Effector memory CD4-positive, alpha-beta T cell (primary cell): ENCODE data around the gene TRIM73.
"Not testable (repeated sequence)": the region's sequence is repeated elsewhere in the genome, so short reads cannot be mapped to it uniquely, and the experiment has no call there.

Experiments used
- DNase-seq, 3 donors: peaks; one replicate each; pipeline ENCODE4 v3.0.0-alpha.2; 2020
- H3K27ac ChIP-seq: 2 replicates; pipeline ENCODE4 v1.7.0; 2013; ENCODE audit warnings: mild to moderate bottlenecking, low read length, moderate library complexity; ENCODE audit not compliant: insufficient read depth, poor library complexity, severe bottlenecking
- H3K27me3 ChIP-seq: replicated peaks from 2 replicates; pipeline ENCODE4 v1.7.0; 2013; ENCODE audit warnings: mild to moderate bottlenecking, low read length; ENCODE audit not compliant: insufficient read depth, control insufficient read depth, poor library complexity, severe bottlenecking
- H3K36me3 ChIP-seq: 2 replicates; pipeline ENCODE4 v1.7.0; 2013; ENCODE audit warnings: mild to moderate bottlenecking, low read length, moderate library complexity; ENCODE audit not compliant: control insufficient read depth, insufficient read depth
- H3K4me1 ChIP-seq: 2 replicates; pipeline ENCODE4 v1.7.0; 2013; ENCODE audit warnings: low read length, mild to moderate bottlenecking; ENCODE audit not compliant: control insufficient read depth, insufficient read depth, poor library complexity, severe bottlenecking
- H3K4me3 ChIP-seq: 2 replicates; pipeline ENCODE4 v1.7.0; 2013; ENCODE audit warnings: low read length, low read depth, mild to moderate bottlenecking; ENCODE audit not compliant: insufficient read depth, poor library complexity, severe bottlenecking
- H3K9me3 ChIP-seq: 2 replicates; pipeline ENCODE4 v1.7.0; 2013; ENCODE audit warnings: mild to moderate bottlenecking, low read length, moderate library complexity; ENCODE audit not compliant: control insufficient read depth

The TRIM73 gene

GRCh38 chr7:75415829-75416373 lies 20.5 kb downstream of the TRIM73 start:
- H3K4me1 ChIP-seq, H3K27ac ChIP-seq, H3K36me3 ChIP-seq, H3K4me3 ChIP-seq, H3K27me3 ChIP-seq, H3K9me3 ChIP-seq, DNase-seq: not testable (repeated sequence)

- not testable (repeated sequence) for H3K36me3 ChIP-seq, H3K4me3 ChIP-seq
These were observed 21.4 kb downstream of the TRIM73 start for GRCh38 chr7:75416787-75417186.

GRCh38 chr7:75418292-75418858 lies 22.9 kb downstream of the TRIM73 start:
- H3K9me3 ChIP-seq, H3K4me3 ChIP-seq, H3K27me3 ChIP-seq, H3K4me1 ChIP-seq, DNase-seq, H3K36me3 ChIP-seq, H3K27ac ChIP-seq: not testable (repeated sequence)

More at GRCh38 chr7:75416787-75417186, 21.4 kb downstream of the TRIM73 start:
- H3K9me3 ChIP-seq, DNase-seq, H3K27me3 ChIP-seq, H3K4me1 ChIP-seq, H3K27ac ChIP-seq: not testable (repeated sequence)

- not testable (repeated sequence) for H3K9me3 ChIP-seq, H3K4me1 ChIP-seq, DNase-seq, H3K27me3 ChIP-seq, H3K4me3 ChIP-seq, H3K27ac ChIP-seq, H3K36me3 ChIP-seq
These were observed 23.8 kb downstream of the TRIM73 start for GRCh38 chr7:75419210-75419609.

- H3K36me3 ChIP-seq, H3K27me3 ChIP-seq, H3K4me1 ChIP-seq, H3K4me3 ChIP-seq, DNase-seq, H3K27ac ChIP-seq, H3K9me3 ChIP-seq: not testable (repeated sequence)
These were observed 24.3 kb downstream of the TRIM73 start for GRCh38 chr7:75419693-75420092.

GRCh38 chr7:75420152-75420551 lies 24.7 kb downstream of the TRIM73 start:
- not testable (repeated sequence) for H3K36me3 ChIP-seq, DNase-seq

GRCh38 chr7:75421798-75422710 lies 26.6 kb downstream of the TRIM73 start:
- not testable (repeated sequence) for H3K27ac ChIP-seq, H3K4me1 ChIP-seq, H3K4me3 ChIP-seq, H3K9me3 ChIP-seq, DNase-seq, H3K27me3 ChIP-seq, H3K36me3 ChIP-seq

More at GRCh38 chr7:75420152-75420551, 24.7 kb downstream of the TRIM73 start:
- H3K27ac ChIP-seq, H3K9me3 ChIP-seq, H3K27me3 ChIP-seq, H3K4me1 ChIP-seq, H3K4me3 ChIP-seq: not testable (repeated sequence)

- H3K27me3 ChIP-seq, H3K4me1 ChIP-seq, H3K27ac ChIP-seq, DNase-seq, H3K4me3 ChIP-seq, H3K9me3 ChIP-seq, H3K36me3 ChIP-seq: not testable (repeated sequence)
These were observed 28.1 kb downstream of the TRIM73 start for GRCh38 chr7:75423481-75423880.

- not testable (repeated sequence) for DNase-seq, H3K9me3 ChIP-seq
- peaks cover 49% of the 10 kb centered on the region for H3K36me3 ChIP-seq
These were observed 43.6 kb downstream of the TRIM73 start for GRCh38 chr7:75439000-75439399.

GRCh38 chr7:75442101-75442464 lies 46.7 kb downstream of the TRIM73 start:
- not testable (repeated sequence) for H3K4me1 ChIP-seq, DNase-seq

More at GRCh38 chr7:75439000-75439399, 43.6 kb downstream of the TRIM73 start:
- H3K27me3 ChIP-seq, H3K4me3 ChIP-seq, H3K4me1 ChIP-seq, H3K27ac ChIP-seq: not testable (repeated sequence)

More at GRCh38 chr7:75442101-75442464, 46.7 kb downstream of the TRIM73 start:
- not testable (repeated sequence) for H3K27ac ChIP-seq, H3K9me3 ChIP-seq, H3K4me3 ChIP-seq, H3K27me3 ChIP-seq
- H3K36me3 ChIP-seq, result peaks cover 20% of the 10 kb centered on the region
